Stimulated activated CD8-positive, alpha-beta memory T cell treated with anti-CD3 and anti-CD28 coated beads, Interleukin-7, amount 100 ng/mL, for 4 hours (primary cell): Measurements from ENCODE around the gene SLC39A5.
"Not testable (repeated sequence)": the region's sequence is repeated elsewhere in the genome, so short reads cannot be mapped to it uniquely, and the experiment has no call there.

Experiments
- DNase-seq, 2 donors: peaks; one replicate each; pipeline ENCODE4 v3.0.0-alpha.2; 2020; ENCODE audit warnings: low read depth in 2 of 2

The SLC39A5 gene

DNA sequence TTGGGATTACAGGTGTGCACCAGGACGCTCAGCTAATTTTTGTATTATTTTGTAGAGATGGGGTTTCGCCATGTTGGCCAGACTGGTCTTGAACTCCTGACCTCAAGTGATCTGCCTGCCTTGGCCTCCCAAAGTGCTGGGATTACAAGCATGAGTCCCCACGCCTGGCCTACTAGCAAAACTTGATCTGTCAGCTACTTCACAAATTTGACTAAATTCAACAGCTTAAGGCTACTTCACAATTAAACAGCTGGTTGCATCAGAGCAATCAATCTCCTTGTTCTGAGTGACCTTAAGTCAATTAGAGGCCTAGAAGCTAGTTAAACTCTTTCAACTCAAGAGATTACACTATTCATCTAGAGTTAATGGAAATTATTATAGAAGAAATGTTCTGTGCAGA, 49.1 kb downstream of the SLC39A5 start:
- no peak for DNase-seq

DNA sequence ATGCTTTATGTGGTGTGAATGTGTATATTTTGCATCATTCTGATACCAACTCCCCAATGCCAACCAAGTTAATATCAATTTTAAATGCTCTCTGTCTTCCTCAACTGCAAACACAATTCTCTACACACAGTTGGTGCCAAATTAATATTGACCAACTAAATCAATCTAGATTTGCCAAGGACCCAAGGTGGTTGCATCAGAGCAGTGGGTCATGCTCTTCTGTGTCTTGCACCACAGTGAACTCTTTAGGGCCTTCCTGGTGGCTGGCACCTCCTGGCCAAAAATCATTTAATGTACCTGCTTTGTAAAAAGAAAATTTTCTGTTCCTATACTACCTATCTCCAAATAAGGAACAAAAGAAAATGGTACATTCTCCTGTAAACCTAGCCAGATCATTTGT, 51.0 kb downstream of the SLC39A5 start:
- DNase-seq, result no peak

DNA sequence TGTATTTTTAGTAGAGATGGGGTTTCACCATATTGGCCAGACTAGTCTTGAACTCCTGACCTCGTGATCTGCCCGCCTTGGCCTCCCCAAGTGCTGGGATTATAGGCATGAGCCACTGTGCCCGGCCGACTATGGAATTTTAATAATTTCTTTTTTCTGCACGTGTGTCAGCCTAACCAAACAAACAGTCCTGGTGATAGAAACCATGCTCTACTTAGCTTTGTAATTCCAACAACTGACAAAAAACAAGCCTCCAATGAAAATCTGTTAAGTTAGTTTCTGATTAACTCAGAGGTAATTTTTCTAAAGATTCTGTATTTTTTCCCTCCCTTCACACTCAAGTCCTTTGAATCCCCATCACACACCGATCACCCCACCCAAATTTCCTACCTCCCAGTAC, 52.2 kb downstream of the SLC39A5 start:
- DNase-seq, result no peak

- DNase-seq, result no peak
Measured at GRCh38 chr12:56282579-56282978, 52.7 kb downstream of the SLC39A5 start.

DNA sequence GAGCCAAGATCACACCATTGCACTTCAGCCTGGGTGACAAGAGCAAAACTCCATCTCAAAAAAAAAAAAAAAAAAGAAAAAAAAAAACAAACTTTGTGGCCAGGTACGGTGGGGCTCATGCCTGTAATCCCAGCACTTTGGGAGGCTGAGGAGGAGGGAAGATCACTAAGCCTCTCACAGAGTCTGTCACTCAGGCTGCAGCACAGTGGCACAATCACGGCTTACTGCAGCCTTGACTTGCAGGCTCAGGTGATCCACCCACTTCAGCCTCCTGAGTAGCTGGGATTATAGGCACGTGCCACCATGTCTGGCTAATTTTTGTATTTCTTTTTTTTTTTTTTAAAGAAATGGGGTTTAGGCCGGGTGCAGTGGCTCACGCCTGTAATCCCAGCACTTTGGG, 54.4 kb downstream of the SLC39A5 start:
- DNase-seq, result not testable (repeated sequence)

DNA sequence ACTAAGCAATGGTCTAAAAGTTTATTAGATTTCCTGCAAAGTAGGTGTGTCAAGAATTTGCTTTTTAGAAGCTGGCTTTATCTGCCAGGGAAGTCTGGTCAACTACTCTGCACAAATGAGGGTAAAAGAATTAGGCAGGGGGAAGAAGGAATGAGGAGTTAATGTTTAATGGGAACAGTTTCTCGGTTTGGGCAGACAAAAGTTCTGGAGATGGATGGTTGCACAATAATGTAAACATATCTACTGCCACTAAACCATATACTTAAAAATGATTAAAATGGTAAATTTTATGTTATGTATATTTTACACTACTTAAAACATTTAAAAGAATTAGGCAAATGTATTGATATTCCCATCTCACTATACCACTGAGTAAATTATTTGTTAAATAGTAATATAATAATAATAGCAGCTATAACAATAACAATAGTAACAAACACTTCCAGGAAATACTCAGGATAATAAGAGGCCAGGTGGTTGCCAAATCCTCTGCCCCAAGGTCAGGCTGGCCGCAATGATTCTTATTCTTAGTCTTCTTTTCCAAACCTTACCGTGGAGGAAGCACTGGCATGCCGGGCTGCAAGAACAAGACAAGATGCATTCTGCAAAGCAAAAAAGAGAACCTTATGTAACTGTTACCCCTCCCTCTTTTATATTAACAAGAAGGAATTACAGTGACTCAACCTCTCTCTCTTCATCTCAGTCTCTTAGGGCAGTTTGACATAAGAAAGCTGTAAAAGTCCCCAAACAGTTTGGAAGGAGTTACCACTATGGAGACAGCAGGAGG, 56.4 kb downstream of the SLC39A5 start:
- no peak for DNase-seq
